Breast epithelium (tissue), 3 donors: Measurements from ENCODE around the gene ZNF865.

Experiments
- POLR2A ChIP-seq: fragments of 450-650 bp; IDR thresholded peaks from one replicate; pipeline ENCODE4 v1.6.1; 2016; ENCODE audit warnings: antibody characterized with exemption, mild to moderate bottlenecking, moderate library complexity
- POLR2AphosphoS5 ChIP-seq, 3 donors: sonication (generic); formaldehyde crosslinking; IDR thresholded peaks; one replicate each; pipeline ENCODE4 v1.6.1; 2017; ENCODE audit warnings: antibody characterized with exemption in 3 of 3
- TF ChIP-seq, protein P1 (sequence below), 3 donors: fragments of 450-650 bp; IDR thresholded peaks; one replicate each; pipeline ENCODE4 v1.5.1; 2016 to 2017; ENCODE audit warnings: antibody characterized with exemption in 3 of 3, mild to moderate bottlenecking in 3 of 3, moderate library complexity in 3 of 3

GRCh38 chr19:55625004-55625326 is 19.5 kb downstream of the ZNF865 start:
- TF ChIP-seq, protein P1, sequence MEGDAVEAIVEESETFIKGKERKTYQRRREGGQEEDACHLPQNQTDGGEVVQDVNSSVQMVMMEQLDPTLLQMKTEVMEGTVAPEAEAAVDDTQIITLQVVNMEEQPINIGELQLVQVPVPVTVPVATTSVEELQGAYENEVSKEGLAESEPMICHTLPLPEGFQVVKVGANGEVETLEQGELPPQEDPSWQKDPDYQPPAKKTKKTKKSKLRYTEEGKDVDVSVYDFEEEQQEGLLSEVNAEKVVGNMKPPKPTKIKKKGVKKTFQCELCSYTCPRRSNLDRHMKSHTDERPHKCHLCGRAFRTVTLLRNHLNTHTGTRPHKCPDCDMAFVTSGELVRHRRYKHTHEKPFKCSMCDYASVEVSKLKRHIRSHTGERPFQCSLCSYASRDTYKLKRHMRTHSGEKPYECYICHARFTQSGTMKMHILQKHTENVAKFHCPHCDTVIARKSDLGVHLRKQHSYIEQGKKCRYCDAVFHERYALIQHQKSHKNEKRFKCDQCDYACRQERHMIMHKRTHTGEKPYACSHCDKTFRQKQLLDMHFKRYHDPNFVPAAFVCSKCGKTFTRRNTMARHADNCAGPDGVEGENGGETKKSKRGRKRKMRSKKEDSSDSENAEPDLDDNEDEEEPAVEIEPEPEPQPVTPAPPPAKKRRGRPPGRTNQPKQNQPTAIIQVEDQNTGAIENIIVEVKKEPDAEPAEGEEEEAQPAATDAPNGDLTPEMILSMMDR (IDR thresholded peaks at IDR 0.05) = no peak
- TF ChIP-seq POLR2A (no peak), POLR2AphosphoS5 (IDR thresholded peaks at IDR 0.05) (no peak)
